H9 (cell line): ENCODE measurements around the gene UCKL1. TPM values are rescaled to one million over a fixed set of nuclear protein-coding genes. Genes with fewer than 3 reads are reported as not detected.

Experiments used
- DNase-seq: peaks from one replicate; pipeline ENCODE4 v3.0.0-alpha.2; 2017
- H2AFZ ChIP-seq: one replicate; pipeline ENCODE4 v1.6.1; 2013; ENCODE audit warnings: mild to moderate bottlenecking, low read length, control low read depth, moderate library complexity
- H2AK5ac ChIP-seq: 2 replicates; pipeline ENCODE4 v1.6.1; 2013; ENCODE audit warnings: low read length, control low read depth, mixed read lengths; ENCODE audit not compliant: insufficient read length
- H2BK120ac ChIP-seq: one replicate; pipeline ENCODE4 v1.6.1; 2013; ENCODE audit warnings: low read depth, mild to moderate bottlenecking, low read length, control low read depth, inconsistent platforms; ENCODE audit not compliant: poor library complexity, severe bottlenecking
- H2BK12ac ChIP-seq: 2 replicates; pipeline ENCODE4 v1.6.1; 2013; ENCODE audit warnings: low read length, control low read depth, mixed read lengths, low read depth; ENCODE audit not compliant: insufficient read length
- H2BK15ac ChIP-seq: 2 replicates; pipeline ENCODE4 v1.6.1; 2013; ENCODE audit warnings: low read depth, low read length, control low read depth
- H2BK20ac ChIP-seq: one replicate; pipeline ENCODE4 v1.6.1; 2013; ENCODE audit warnings: low read depth, mild to moderate bottlenecking, low read length, control low read depth, inconsistent platforms; ENCODE audit not compliant: poor library complexity, severe bottlenecking
- H2BK5ac ChIP-seq: 2 replicates; pipeline ENCODE4 v1.6.1; 2013; ENCODE audit warnings: low read length, control low read depth, mixed read lengths; ENCODE audit not compliant: insufficient read length
- H3K14ac ChIP-seq: 2 replicates; pipeline ENCODE4 v1.6.1; 2013; ENCODE audit warnings: low read length, control low read depth; ENCODE audit not compliant: insufficient read depth
- H3K18ac ChIP-seq: 2 replicates; pipeline ENCODE4 v1.6.1; 2013; ENCODE audit warnings: low read depth, mild to moderate bottlenecking, mixed read lengths, low read length, control low read depth; ENCODE audit not compliant: insufficient read length
- H3K23ac ChIP-seq: 2 replicates; pipeline ENCODE4 v1.6.1; 2013; ENCODE audit warnings: low read length, control low read depth, mixed read lengths, low read depth; ENCODE audit not compliant: insufficient read length
- H3K23me2 ChIP-seq: 2 replicates; pipeline ENCODE4 v1.6.1; 2013; ENCODE audit warnings: low read depth, mild to moderate bottlenecking, mixed read lengths, low read length, control low read depth; ENCODE audit not compliant: insufficient read length, poor library complexity, severe bottlenecking
- H3K27ac ChIP-seq: 2 replicates; pipeline ENCODE4 v1.5.1; 2013; ENCODE audit warnings: low read length, control low read depth, mixed read lengths, low read depth; ENCODE audit not compliant: insufficient read length
- H3K27me3 ChIP-seq: 2 replicates; pipeline ENCODE4 v1.6.1; 2013; ENCODE audit warnings: low read length, control low read depth, inconsistent platforms; ENCODE audit not compliant: insufficient read depth
- H3K4ac ChIP-seq: 2 replicates; pipeline ENCODE4 v1.6.1; 2013; ENCODE audit warnings: low read depth, mild to moderate bottlenecking, control low read depth, inconsistent platforms, low read length, moderate library complexity
- H3K4me1 ChIP-seq: 2 replicates; pipeline ENCODE4 v1.6.1; 2013; ENCODE audit warnings: low read length, control low read depth, inconsistent platforms; ENCODE audit not compliant: insufficient read depth
- H3K4me2 ChIP-seq: 2 replicates; pipeline ENCODE4 v1.6.1; 2013; ENCODE audit warnings: low read length, control low read depth, mixed read lengths; ENCODE audit not compliant: insufficient read length, insufficient read depth
- H3K56ac ChIP-seq: 2 replicates; pipeline ENCODE4 v1.6.1; 2013; ENCODE audit warnings: low read depth, mild to moderate bottlenecking, mixed read lengths, low read length, control low read depth; ENCODE audit not compliant: insufficient read length
- H3K79me1 ChIP-seq: 2 replicates; pipeline ENCODE4 v1.6.1; 2013; ENCODE audit warnings: low read depth, mild to moderate bottlenecking, moderate library complexity, low read length, control low read depth, inconsistent platforms; ENCODE audit not compliant: insufficient read depth, poor library complexity, severe bottlenecking
- H3K79me2 ChIP-seq: 2 replicates; pipeline ENCODE4 v1.6.1; 2013; ENCODE audit warnings: low read length, control low read depth, inconsistent platforms; ENCODE audit not compliant: insufficient read depth
- H3K9ac ChIP-seq: 2 replicates; pipeline ENCODE4 v1.6.1; 2013; ENCODE audit warnings: low read length, control low read depth, mixed read lengths; ENCODE audit not compliant: insufficient read length; ENCODE audit errors: extremely low read depth
- H3K9me3 ChIP-seq: one replicate; pipeline ENCODE4 v1.6.1; 2013; ENCODE audit warnings: low read depth, low read length, inconsistent platforms; ENCODE audit not compliant: control insufficient read depth
- H3T11ph ChIP-seq: one replicate; pipeline ENCODE4 v1.6.1; 2013; ENCODE audit warnings: mild to moderate bottlenecking, low read length, control low read depth, inconsistent platforms
- H4K20me1 ChIP-seq: one replicate; pipeline ENCODE4 v1.6.1; 2013; ENCODE audit not compliant: control insufficient read depth, insufficient read length, insufficient read depth
- H4K5ac ChIP-seq: 2 replicates; pipeline ENCODE4 v1.6.1; 2013; ENCODE audit warnings: low read depth, mild to moderate bottlenecking, mixed read lengths, low read length, control low read depth; ENCODE audit not compliant: insufficient read length
- H4K8ac ChIP-seq: replicated peaks from 2 replicates; pipeline ENCODE4 v1.6.1; 2013; ENCODE audit warnings: low read length, control low read depth, mixed read lengths, low read depth; ENCODE audit not compliant: insufficient read length
- H4K91ac ChIP-seq: 2 replicates; pipeline ENCODE4 v1.6.1; 2013; ENCODE audit warnings: low read depth, mild to moderate bottlenecking, moderate library complexity, mixed read lengths, low read length, control low read depth; ENCODE audit not compliant: insufficient read length
- H3K27ac Mint-ChIP-seq, 3 experiments: 2 replicates in 2 of 3; 3 replicates in 1 of 3; pipeline ENCODE4 v1.8.0; 2020 to 2021; ENCODE audit warnings: mixed read lengths in 3 of 3, mild to moderate bottlenecking in 1 of 3, moderate library complexity in 1 of 3
- H3K27me3 Mint-ChIP-seq: 2 replicates; pipeline ENCODE4 v1.8.0; 2021; ENCODE audit warnings: low read depth, mild to moderate bottlenecking, moderate library complexity, mixed read lengths
- H3K36me3 Mint-ChIP-seq, 3 experiments: 2 replicates in 2 of 3; 3 replicates in 1 of 3; pipeline ENCODE4 v1.8.0; 2020 to 2021; ENCODE audit warnings: low read depth in 3 of 3, mixed read lengths in 3 of 3; ENCODE audit not compliant: insufficient read depth in 1 of 3
- H3K4me1 Mint-ChIP-seq, 2 experiments: 2 replicates each; pipeline ENCODE4 v1.8.0; 2020; ENCODE audit warnings: mixed read lengths in 2 of 2
- H3K4me3 Mint-ChIP-seq, 2 experiments: 2 replicates in 1 of 2; 3 replicates in 1 of 2; pipeline ENCODE4 v1.8.0; 2020 to 2021; ENCODE audit warnings: mild to moderate bottlenecking in 2 of 2, mixed read lengths in 2 of 2, moderate library complexity in 1 of 2
- H3K9me3 Mint-ChIP-seq, 2 experiments: 2 replicates in 1 of 2; 3 replicates in 1 of 2; pipeline ENCODE4 v1.8.0; 2020; ENCODE audit warnings: mild to moderate bottlenecking in 2 of 2, mixed read lengths in 2 of 2, moderate library complexity in 1 of 2
- CTCF ChIP-seq: fragments of 200-600 bp; sonication (generic); conservative IDR thresholded peaks from 3 replicates; pipeline ENCODE4 v1.8.0; 2021; ENCODE audit warnings: antibody characterized with exemption, mild to moderate bottlenecking
- WGBS: extraction: QIAGEN DNeasy Blood & Tissue Kit; methylation state at CpG from one replicate; pipeline ENCODE4 v1.1.7; 2013; ENCODE audit warnings: missing lambda C conversion rate, low lambda C conversion rate, mixed read lengths; ENCODE audit not compliant: insufficient read length; ENCODE audit errors: extremely low coverage; 5-methylcytosine and 5-hydroxymethylcytosine counted together
- total RNA-seq: library from RNA; stranded (reverse); gene quantifications from 2 replicates; pipeline ENCODE4 v1.2.1, GENCODE V29; 2021

Gene UCKL1
- total RNA-seq, 1 experiment from 2014 or later, result 40.9 TPM

- DNase-seq, result no peak
- Mint-ChIP-seq H3K27me3 (0 out of 2 replicates have a peak, but pooled peaks cover 1% of the 10 kb centered on the region), H3K9me3 (no peaks in the 10 kb centered on the region), H3K36me3 (peaks cover 22 to 52% (median 45%) of the 10 kb centered on the region in 3 experiments), H3K27ac (peak overlapping the region in 1 of 3 experiments; percentile 26; a peak in 1 of 7 replicates), H3K4me1 (peaks cover 26 to 27% of the 10 kb centered on the region in 2 experiments), H3K4me3 (peak overlapping the region; percentile 67 to 93; a peak in 3 of 5 replicates)
- no peak overlapping the region for H2BK20ac ChIP-seq
- no peak overlapping the region for H2BK120ac ChIP-seq
- H3K23me2 ChIP-seq, result peaks cover 16% of the 10 kb centered on the region
- H3K18ac ChIP-seq, result no peak overlapping the region
- peaks cover 4% of the 10 kb centered on the region; the same call in 1 of the 2 replicates for H3K79me2 ChIP-seq
- H3K9me3 ChIP-seq, result no peaks in the 10 kb centered on the region
- no peak overlapping the region for H4K8ac ChIP-seq
- H3K27ac ChIP-seq, result no peak overlapping the region
- no peak overlapping the region for H4K5ac ChIP-seq
- H2AFZ ChIP-seq, result no peak overlapping the region
- H3K27me3 ChIP-seq, result no peaks in the 10 kb centered on the region
- no peak overlapping the region for H3T11ph ChIP-seq
- no peak overlapping the region for H3K56ac ChIP-seq
- no peak overlapping the region for H3K9ac ChIP-seq
- no peak overlapping the region for H2BK12ac ChIP-seq
- peaks cover 3% of the 10 kb centered on the region; the same call in 1 of the 2 replicates for H3K4me1 ChIP-seq
- H4K20me1 ChIP-seq, result no peaks in the 10 kb centered on the region
- H2BK15ac ChIP-seq, result no peak overlapping the region
- WGBS, result no CpG with 5 or more reads among the region's 14 CpGs
- no peak overlapping the region for H2AK5ac ChIP-seq
- H2BK5ac ChIP-seq, result no peak overlapping the region
- no peak overlapping the region for H3K23ac ChIP-seq
- no peak for TF ChIP-seq CTCF
- no peak overlapping the region for H4K91ac ChIP-seq
- peaks cover 10% of the 10 kb centered on the region for H3K79me1 ChIP-seq
- no peak overlapping the region for H3K14ac ChIP-seq
- H3K4me2 ChIP-seq, result no peak overlapping the region
- H3K4ac ChIP-seq, result no peak overlapping the region
Measured at GRCh38 chr20:63982937-63983336, 26.7 kb upstream of the UCKL1 start.
